ENCODE measurements around the gene PSMD6.

PSMD6 gene

GRCh38 chr3:64047787-64048186 lies 24.5 kb upstream of the PSMD6 start:
- Histone ChIP-seq H3K27ac (ENCODE audit: low read depth, low read length) (no peak overlapping the region), H3K27me3 (ENCODE audit: low read length) (no peaks in the 10 kb centered on the region), H3K4me3 (ENCODE audit: insufficient read depth, low read length, poor library complexity, severe bottlenecking) (no peak overlapping the region), H3K9ac (ENCODE audit: low read length) (no peak overlapping the region), H3K9me2 (replicated peaks; ENCODE audit: insufficient read depth, low read length) (no peaks in the 10 kb centered on the region), H3K79me2 (ENCODE audit: insufficient read depth, low read length) (no peaks in the 10 kb centered on the region), H4K20me1 (ENCODE audit: low read depth, low read length) (no peaks in the 10 kb centered on the region), H3K4me2 (ENCODE audit: low read depth, low read length, poor library complexity, severe bottlenecking) (no peak overlapping the region), H3K36me3 (ENCODE audit: low read length) (no peaks in the 10 kb centered on the region), H2AFZ (ENCODE audit: low read depth, low read length, severe bottlenecking) (no peak overlapping the region), H3F3A (ENCODE audit: insufficient read depth) (no peaks in the 10 kb centered on the region), H3K9me3 (ENCODE audit: insufficient read depth, low read length) (no peaks in the 10 kb centered on the region)
- TF ChIP-seq EZH2phosphoT487 (conservative IDR thresholded peaks at IDR 0.05; ENCODE audit: low read length) (no peak), CTCF (IDR thresholded peaks at IDR 0.05; ENCODE audit: insufficient read depth, low read length, poor library complexity, severe bottlenecking) (no peak)

- Histone ChIP-seq H3K9ac (ENCODE audit: low read length) (no peak overlapping the region), H3K27me3 (ENCODE audit: low read length) (no peaks in the 10 kb centered on the region), H2AFZ (ENCODE audit: low read depth, low read length, severe bottlenecking) (no peak overlapping the region), H3K27ac (ENCODE audit: low read depth, low read length) (no peak overlapping the region), H3K9me2 (replicated peaks; ENCODE audit: insufficient read depth, low read length) (no peaks in the 10 kb centered on the region), H3F3A (ENCODE audit: insufficient read depth) (no peaks in the 10 kb centered on the region), H3K4me3 (ENCODE audit: insufficient read depth, low read length, poor library complexity, severe bottlenecking) (no peak overlapping the region), H3K9me3 (ENCODE audit: insufficient read depth, low read length) (no peaks in the 10 kb centered on the region), H3K4me2 (ENCODE audit: low read depth, low read length, poor library complexity, severe bottlenecking) (no peak overlapping the region), H3K79me2 (ENCODE audit: insufficient read depth, low read length) (no peaks in the 10 kb centered on the region), H4K20me1 (ENCODE audit: low read depth, low read length) (no peaks in the 10 kb centered on the region), H3K36me3 (ENCODE audit: low read length) (no peaks in the 10 kb centered on the region)
- no peak for TF ChIP-seq CTCF (IDR thresholded peaks at IDR 0.05; ENCODE audit: insufficient read depth, low read length, poor library complexity, severe bottlenecking)
- TF ChIP-seq EZH2phosphoT487 (conservative IDR thresholded peaks at IDR 0.05; ENCODE audit: low read length): no peak
Measured at GRCh38 chr3:64046996-64047594, 23.8 kb upstream of the PSMD6 start.

- no peak overlapping the region for H3K4me2 ChIP-seq (ENCODE audit: low read depth, low read length, poor library complexity, severe bottlenecking)
- H3K4me3 ChIP-seq (ENCODE audit: insufficient read depth, low read length, poor library complexity, severe bottlenecking): no peak overlapping the region
- no peaks in the 10 kb centered on the region for H4K20me1 ChIP-seq (ENCODE audit: low read depth, low read length)
- no peaks in the 10 kb centered on the region for H3K9me2 ChIP-seq (replicated peaks; ENCODE audit: insufficient read depth, low read length)
- H3K9me3 ChIP-seq (ENCODE audit: insufficient read depth, low read length): no peaks in the 10 kb centered on the region
- TF ChIP-seq CTCF (IDR thresholded peaks at IDR 0.05; ENCODE audit: insufficient read depth, low read length, poor library complexity, severe bottlenecking) (no peak), EZH2phosphoT487 (conservative IDR thresholded peaks at IDR 0.05; ENCODE audit: low read length) (no peak)
- no peaks in the 10 kb centered on the region for H3K27me3 ChIP-seq (ENCODE audit: low read length)
- no peaks in the 10 kb centered on the region for H3F3A ChIP-seq (ENCODE audit: insufficient read depth)
- no peak overlapping the region for H2AFZ ChIP-seq (ENCODE audit: low read depth, low read length, severe bottlenecking)
- no peaks in the 10 kb centered on the region for H3K79me2 ChIP-seq (ENCODE audit: insufficient read depth, low read length)
- no peak overlapping the region for H3K27ac ChIP-seq (ENCODE audit: low read depth, low read length)
- no peak overlapping the region for H3K9ac ChIP-seq (ENCODE audit: low read length)
- no peaks in the 10 kb centered on the region for H3K36me3 ChIP-seq (ENCODE audit: low read length)
Measured at GRCh38 chr3:64046592-64046991, 23.3 kb upstream of the PSMD6 start.
